DMS79 treated with DMSO at 0.1 percent for 48 hours (cell line): ENCODE results near the gene CLIP1.
"Not testable (repeated sequence)": the region's sequence is repeated elsewhere in the genome, so short reads cannot be mapped to it uniquely, and the experiment has no call there.

ENCODE experiments used
- DNase-seq: peaks from one replicate; lab custom pipeline; 2025; lab: John Stamatoyannopoulos, UW

Gene CLIP1

GRCh38 chr12:122421821-122422729 is at the start of gene CLIP1:
Gene CLIP1, minus strand, starts transcription at chr12:122422669. Its CDS starts 42,217 bp downstream, at chr12:122380452.
- DNase-seq = peak; percentile 33

GRCh38 chr12:122471324-122472226 is 49.1 kb upstream of the CLIP1 start:
- peak; percentile 65 for DNase-seq

GRCh38 chr12:122470576-122470975 is 48.1 kb upstream of the CLIP1 start:
- DNase-seq = not testable (repeated sequence)

- not testable (repeated sequence) for DNase-seq
Measured at GRCh38 chr12:122469856-122470255, 47.4 kb upstream of the CLIP1 start.

- no peak for DNase-seq
Measured at GRCh38 chr12:122467983-122468382, 45.5 kb upstream of the CLIP1 start.

- not testable (repeated sequence) for DNase-seq
Measured at GRCh38 chr12:122464317-122465042, 42.0 kb upstream of the CLIP1 start.

GRCh38 chr12:122460641-122461040 is 38.2 kb upstream of the CLIP1 start:
- no peak for DNase-seq

GRCh38 chr12:122460061-122460460 is 37.6 kb upstream of the CLIP1 start:
- no peak for DNase-seq

GRCh38 chr12:122459211-122459610 is 36.7 kb upstream of the CLIP1 start:
- no peak for DNase-seq

- DNase-seq = no peak
Measured at GRCh38 chr12:122458105-122459035, 35.9 kb upstream of the CLIP1 start.

GRCh38 chr12:122457627-122458026 is 35.2 kb upstream of the CLIP1 start:
- no peak for DNase-seq

GRCh38 chr12:122454739-122455138 is 32.3 kb upstream of the CLIP1 start:
- DNase-seq = no peak

- no peak for DNase-seq
Measured at GRCh38 chr12:122454250-122454721, 31.8 kb upstream of the CLIP1 start.

GRCh38 chr12:122452701-122453285 is 30.3 kb upstream of the CLIP1 start:
- no peak for DNase-seq

- no peak for DNase-seq
Measured at GRCh38 chr12:122449317-122449716, 26.8 kb upstream of the CLIP1 start.

GRCh38 chr12:122447825-122448224 is 25.4 kb upstream of the CLIP1 start:
- DNase-seq = not testable (repeated sequence)

- DNase-seq = not testable (repeated sequence)
Measured at GRCh38 chr12:122446390-122446789, 23.9 kb upstream of the CLIP1 start.

- not testable (repeated sequence) for DNase-seq
Measured at GRCh38 chr12:122444071-122444470, 21.6 kb upstream of the CLIP1 start.

- DNase-seq = not testable (repeated sequence)
Measured at GRCh38 chr12:122438822-122439221, 16.4 kb upstream of the CLIP1 start.

GRCh38 chr12:122437656-122438121 is 15.2 kb upstream of the CLIP1 start:
- DNase-seq = peak; percentile 76
